ENCODE results near the gene GADD45GIP1. TPM values are rescaled to one million over a fixed set of nuclear protein-coding genes. Genes with fewer than 3 reads are reported as not detected.

The GADD45GIP1 gene
- polyA plus RNA-seq, 1 donor from 2014 or later, result 21.3 TPM

- Histone ChIP-seq H3K79me2 (replicated peaks; ENCODE audit: insufficient read depth, low read length) (no peaks in the 10 kb centered on the region), H3K27me3 (ENCODE audit: insufficient read depth, low read depth, low read length) (peaks cover 89% of the 10 kb centered on the region), H3K27ac (ENCODE audit: low read length) (no peak overlapping the region), H3K4me2 (ENCODE audit: low read length) (no peak overlapping the region), H4K20me1 (ENCODE audit: insufficient read depth) (no peaks in the 10 kb centered on the region), H3K9me3 (ENCODE audit: low read length) (no peaks in the 10 kb centered on the region), H3F3A (ENCODE audit: insufficient read depth, low read length, poor library complexity, severe bottlenecking) (no peaks in the 10 kb centered on the region), H3K9ac (ENCODE audit: low read length) (no peak overlapping the region), H2AFZ (ENCODE audit: low read depth, low read length) (no peak overlapping the region), H3K4me3 (ENCODE audit: low read length) (no peak overlapping the region), H3K9me2 (ENCODE audit: insufficient read depth, low read length) (no peaks in the 10 kb centered on the region), H3K36me3 (ENCODE audit: insufficient read depth, low read length) (no peaks in the 10 kb centered on the region)
- TF ChIP-seq CTCF (IDR thresholded peaks at IDR 0.05; ENCODE audit: poor library complexity, severe bottlenecking) (no peak), TAF1 (IDR thresholded peaks at IDR 0.05; ENCODE audit: low read depth) (no peak), MXI1 (conservative IDR thresholded peaks at IDR 0.05; ENCODE audit: poor library complexity, severe bottlenecking) (no peak), SMC3 (conservative IDR thresholded peaks at IDR 0.05; ENCODE audit: poor library complexity) (no peak), RAD21 (conservative IDR thresholded peaks at IDR 0.05) (no peak), EP300 (conservative IDR thresholded peaks at IDR 0.05; ENCODE audit: poor library complexity, severe bottlenecking) (no peak), POLR2AphosphoS5 (IDR thresholded peaks at IDR 0.05) (no peak), EZH2 (IDR thresholded peaks at IDR 0.05; ENCODE audit: borderline replicate concordance, insufficient read depth, low read length, poor library complexity, severe bottlenecking) (no peak), REST (IDR thresholded peaks at IDR 0.05; ENCODE audit: borderline replicate concordance) (no peak)
Measured at GRCh38 chr19:12997967-12998940, 41.2 kb upstream of the GADD45GIP1 start.

- H4K20me1 ChIP-seq (ENCODE audit: insufficient read depth), result no peaks in the 10 kb centered on the region
- no peaks in the 10 kb centered on the region for H3K79me2 ChIP-seq (replicated peaks; ENCODE audit: insufficient read depth, low read length)
- TF ChIP-seq MXI1 (conservative IDR thresholded peaks at IDR 0.05; ENCODE audit: poor library complexity, severe bottlenecking) (no peak), CTCF (IDR thresholded peaks at IDR 0.05; ENCODE audit: poor library complexity, severe bottlenecking) (no peak)
- H3K9me2 ChIP-seq (ENCODE audit: insufficient read depth, low read length), result no peaks in the 10 kb centered on the region
- H3K9me3 ChIP-seq (ENCODE audit: low read length), result no peaks in the 10 kb centered on the region
- H3K4me2 ChIP-seq (ENCODE audit: low read length), result no peak overlapping the region
- peaks cover 85% of the 10 kb centered on the region for H3K27me3 ChIP-seq (ENCODE audit: insufficient read depth, low read depth, low read length)
- H2AFZ ChIP-seq (ENCODE audit: low read depth, low read length), result no peak overlapping the region
- H3K9ac ChIP-seq (ENCODE audit: low read length), result no peak overlapping the region
- H3K27ac ChIP-seq (ENCODE audit: low read length), result no peak overlapping the region
- H3K4me3 ChIP-seq (ENCODE audit: low read length), result no peak overlapping the region
- H3F3A ChIP-seq (ENCODE audit: insufficient read depth, low read length, poor library complexity, severe bottlenecking), result no peaks in the 10 kb centered on the region
- H3K36me3 ChIP-seq (ENCODE audit: insufficient read depth, low read length), result no peaks in the 10 kb centered on the region
Measured at GRCh38 chr19:12997179-12997966, 40.4 kb upstream of the GADD45GIP1 start.
